GM21717 (cell line): ENCODE data around the gene KLHDC1.
A peak's percentile ranks its signal among the peaks of the same experiment; 100 is the strongest.
"Not testable (repeated sequence)": the region's sequence is repeated elsewhere in the genome, so short reads cannot be mapped to it uniquely, and the experiment has no call there.

Source experiments
- ATAC-seq: cut with Tn5 transposase; IDR thresholded peaks from one replicate; pipeline ENCODE4 v1.9.1; 2021; ENCODE audit warnings: mild to moderate bottlenecking, moderate library complexity; ENCODE audit not compliant: unreplicated experiment

The KLHDC1 gene, protein sequence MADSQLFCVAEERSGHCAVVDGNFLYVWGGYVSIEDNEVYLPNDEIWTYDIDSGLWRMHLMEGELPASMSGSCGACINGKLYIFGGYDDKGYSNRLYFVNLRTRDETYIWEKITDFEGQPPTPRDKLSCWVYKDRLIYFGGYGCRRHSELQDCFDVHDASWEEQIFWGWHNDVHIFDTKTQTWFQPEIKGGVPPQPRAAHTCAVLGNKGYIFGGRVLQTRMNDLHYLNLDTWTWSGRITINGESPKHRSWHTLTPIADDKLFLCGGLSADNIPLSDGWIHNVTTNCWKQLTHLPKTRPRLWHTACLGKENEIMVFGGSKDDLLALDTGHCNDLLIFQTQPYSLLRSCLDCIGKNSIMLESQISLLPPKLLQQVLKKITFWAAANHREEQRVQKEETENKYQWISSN

DNA sequence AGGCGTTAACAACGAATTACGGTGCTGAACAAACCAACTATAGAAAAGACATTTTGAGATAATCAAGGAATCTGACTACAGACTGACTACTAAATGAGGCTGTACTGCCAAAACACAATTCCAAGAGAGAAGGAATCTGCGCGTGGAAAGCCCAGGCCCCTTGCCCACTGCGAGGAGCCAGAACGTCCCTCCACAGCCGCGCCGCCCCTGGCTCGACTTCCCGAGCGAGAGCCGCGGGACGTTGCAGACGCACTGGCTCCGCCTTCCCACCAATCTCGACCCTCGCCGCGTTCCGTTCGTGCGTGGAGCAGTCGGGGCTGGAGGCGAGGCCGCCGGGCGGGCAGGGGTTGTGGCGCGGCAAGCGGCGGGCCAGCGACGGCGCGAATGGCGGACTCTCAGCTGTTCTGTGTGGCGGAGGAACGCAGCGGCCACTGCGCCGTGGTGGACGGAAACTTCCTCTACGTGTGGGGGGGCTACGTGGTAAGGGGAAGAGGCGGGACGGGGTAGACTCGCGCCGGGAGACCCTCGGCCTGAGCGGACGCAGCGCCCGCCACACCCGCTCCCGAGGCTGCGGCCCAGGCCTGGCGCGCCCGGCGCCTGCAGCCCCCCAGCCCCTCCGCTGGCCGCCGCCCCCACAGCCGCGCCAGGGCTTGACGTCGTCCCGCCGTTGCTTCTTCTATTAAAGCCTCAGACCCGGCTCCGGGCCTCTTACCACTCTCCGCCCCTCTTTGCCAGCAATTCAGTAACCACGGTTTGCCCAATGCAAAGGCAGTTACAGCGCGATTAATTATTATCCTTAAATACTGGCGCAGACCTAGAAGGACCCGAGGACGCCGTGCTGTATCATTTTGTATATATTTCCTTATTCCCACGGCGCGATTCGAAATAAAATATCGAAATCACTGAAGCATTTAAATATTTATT is at the start of gene KLHDC1:
KLHDC1 (plus strand) TSS at position 310 of the 924 bp plus-strand sequence; CDS start at position 385, 75 bp downstream.
- ATAC-seq: peak; percentile 56

DNA sequence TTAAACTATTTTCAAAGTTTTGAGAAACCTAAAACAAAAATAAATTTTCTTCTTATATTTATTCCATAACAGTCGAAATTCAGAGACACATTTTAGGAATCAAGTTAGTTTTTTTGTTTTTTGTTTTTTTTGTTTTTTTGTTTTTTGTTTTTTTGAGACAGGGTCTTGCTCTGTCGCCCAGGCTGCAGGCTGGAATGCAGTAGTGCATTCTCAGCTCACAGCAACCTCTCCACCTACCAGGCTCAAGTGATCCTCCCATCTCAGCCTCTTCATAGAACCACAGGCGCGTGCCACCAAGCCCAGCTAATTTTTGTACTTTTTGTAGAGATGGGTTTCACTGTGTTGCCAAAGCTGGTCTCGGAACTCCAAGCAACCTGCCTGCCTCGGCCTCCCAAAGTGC is 39.4 kb upstream of the KLHDC1 start:
- ATAC-seq: no peak

DNA sequence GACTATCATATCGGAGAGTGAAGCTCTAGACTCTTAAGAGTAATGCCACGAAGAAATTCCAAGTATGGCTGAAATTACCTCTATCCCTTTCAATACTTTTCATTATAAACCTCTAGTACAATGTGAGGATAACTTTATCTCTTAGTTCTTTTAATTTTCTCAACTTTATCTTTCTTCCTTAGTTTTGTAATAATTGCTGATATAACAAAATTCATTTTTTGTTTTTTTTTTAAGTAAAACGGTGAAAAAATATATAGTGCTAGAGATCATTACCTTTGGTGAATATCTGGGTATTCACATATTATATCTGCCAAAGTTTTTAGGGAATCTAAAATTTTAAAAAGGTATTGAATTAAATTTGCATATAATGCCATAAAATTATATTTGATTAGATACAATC is 38.4 kb upstream of the KLHDC1 start:
- no peak for ATAC-seq

DNA sequence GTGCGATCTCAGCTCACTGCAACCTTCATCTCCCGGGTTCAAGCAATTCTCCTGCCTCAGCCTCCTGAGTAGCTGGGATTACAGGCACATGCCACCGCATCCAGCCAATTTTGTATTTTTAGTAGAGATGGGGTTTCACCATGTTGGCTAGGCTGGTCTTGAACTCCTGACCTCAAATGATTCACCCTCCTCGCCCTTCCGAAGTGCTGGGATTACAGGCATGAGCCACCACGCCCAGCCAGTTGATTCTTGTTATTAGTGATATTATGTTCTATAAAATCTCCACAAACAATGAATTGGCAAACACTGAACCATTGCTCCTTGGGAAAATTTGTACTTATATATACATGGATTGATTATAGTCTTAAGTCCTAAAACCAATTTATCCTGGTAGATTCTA is 35.4 kb upstream of the KLHDC1 start:
- ATAC-seq: not testable (repeated sequence)

DNA sequence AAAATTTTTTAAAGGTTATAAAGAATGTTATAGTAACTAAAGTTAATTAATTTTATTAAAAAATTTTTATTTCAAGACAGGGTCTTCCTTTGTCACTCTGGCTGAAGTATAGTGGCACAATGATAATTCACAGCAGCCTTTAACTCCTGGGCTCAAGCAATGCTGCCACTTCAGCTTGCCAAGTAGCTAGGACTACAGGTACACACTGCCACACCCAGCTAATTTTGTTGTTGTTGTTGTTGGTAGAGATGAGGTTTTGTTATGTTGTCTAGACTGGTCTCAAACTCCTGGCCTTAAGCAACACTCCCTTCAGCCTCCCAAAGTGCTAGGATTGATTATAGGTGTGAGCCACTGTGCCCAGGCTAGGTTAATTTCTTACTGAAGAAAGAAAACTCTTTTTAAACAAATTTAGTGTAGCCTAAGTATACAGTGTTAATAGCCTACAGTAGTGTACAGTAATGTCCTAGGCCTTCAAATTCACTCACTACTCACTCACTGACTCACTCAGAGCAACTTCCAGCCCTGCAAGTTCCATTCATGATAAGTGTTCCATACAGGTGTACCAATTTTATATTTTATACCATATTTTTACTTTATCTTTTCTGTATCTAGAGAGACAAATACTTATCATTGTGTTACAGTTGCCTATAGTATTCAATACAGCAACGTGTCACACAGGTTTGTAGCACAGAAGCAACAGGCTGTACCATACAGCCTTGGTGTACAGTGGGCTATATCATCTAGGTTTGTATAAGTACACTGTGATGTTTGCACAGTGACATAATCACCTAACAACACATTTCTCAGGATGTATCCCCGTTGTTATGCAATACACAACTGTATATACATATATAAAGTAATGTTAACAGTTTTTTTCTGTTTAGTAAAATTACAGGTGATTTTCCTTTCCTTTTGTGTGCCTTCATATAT is 33.1 kb upstream of the KLHDC1 start:
- no peak for ATAC-seq

DNA sequence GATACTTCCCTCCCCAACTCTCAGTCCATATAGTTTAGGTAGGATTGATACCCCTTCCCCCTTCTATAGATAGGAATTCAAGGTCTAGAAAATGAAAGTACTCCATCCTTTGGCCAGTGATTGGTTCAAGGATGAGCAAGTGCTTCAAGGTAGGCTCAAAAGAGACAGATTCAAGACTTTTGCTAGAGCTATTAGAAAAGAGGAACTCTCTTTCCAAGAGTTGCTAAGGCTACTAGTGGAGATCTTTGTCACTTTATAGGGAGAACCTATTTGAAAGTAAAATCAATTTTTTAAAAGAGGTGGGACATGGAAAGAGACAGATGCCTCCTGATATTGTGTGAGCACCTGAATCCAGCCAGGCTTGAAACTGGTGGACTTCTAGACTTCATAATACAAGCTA is 22.4 kb upstream of the KLHDC1 start:
- no peak for ATAC-seq

DNA sequence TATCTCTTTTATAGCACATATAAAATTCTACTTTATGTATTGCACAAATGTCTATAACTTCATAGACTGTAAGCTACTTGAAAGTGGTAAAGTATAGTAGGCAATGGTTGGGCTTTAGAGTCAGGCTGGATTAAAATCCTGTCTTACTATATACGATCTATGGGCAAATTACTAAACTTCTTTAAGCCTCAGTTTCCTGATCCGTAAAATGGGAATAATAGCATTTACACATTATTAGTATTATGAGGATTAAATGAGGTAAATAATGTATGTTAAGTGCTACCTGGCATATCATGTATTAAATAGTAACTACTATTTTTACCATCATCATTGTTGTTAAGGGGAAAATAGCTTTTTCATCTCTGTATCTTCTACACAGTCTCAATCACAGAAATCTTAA is 19.3 kb upstream of the KLHDC1 start:
- ATAC-seq: no peak

DNA sequence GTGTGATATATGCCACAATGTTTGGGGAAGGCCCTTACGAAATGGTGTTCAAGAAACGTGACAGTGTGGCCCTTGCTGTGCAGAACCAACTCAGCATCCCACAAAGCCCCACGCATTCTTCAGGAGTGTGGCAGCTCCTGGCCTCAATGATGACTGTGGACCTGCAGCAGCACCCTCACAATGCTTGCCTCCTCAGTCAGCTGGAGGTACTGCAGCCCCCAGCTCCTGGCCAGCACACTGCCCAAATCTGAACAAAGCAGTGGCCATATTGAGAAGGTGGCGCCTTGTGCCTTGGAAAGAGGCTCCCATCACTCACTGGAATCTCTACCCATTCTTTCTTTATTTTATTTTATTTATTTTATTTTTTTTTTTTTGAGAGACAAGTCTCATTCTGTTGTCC is 15.3 kb upstream of the KLHDC1 start:
- ATAC-seq: no peak

DNA sequence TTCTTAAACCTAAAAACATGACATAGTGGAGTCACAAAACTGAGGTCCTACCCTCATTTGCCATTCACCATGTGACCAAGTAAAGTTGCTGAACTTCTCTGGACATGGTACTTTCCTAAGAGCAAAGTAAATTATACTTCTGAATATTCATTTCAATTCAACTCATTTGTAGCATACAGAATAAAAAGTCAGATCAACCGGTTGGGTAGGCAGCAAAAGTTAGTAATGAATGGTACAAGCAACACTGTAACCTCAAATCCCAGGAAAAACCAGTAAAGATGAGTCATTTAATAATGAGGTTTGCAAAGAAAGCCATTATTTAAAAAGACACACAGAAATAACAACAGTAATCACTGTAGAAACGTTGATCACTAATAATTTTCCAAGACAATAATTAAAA is 13.6 kb upstream of the KLHDC1 start:
- ATAC-seq: no peak

DNA sequence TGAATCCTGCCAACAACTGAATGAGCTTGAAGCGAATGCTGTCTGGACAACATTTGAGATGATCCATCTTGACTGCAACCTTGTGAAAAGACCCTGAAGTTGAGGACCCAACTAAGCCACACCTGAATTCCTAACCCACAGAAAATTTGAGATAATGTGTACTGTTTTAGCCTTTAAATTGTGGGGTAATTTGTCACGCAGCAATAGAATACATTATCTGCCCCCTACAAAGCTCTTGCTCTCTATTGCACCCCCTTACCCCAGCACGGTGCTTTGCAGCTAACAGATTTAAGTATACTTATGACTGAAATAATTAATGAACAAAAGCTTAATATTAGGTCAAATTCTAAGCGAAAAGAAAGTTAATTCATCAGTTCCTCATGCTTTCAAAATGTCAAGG is 6.5 kb upstream of the KLHDC1 start:
- no peak for ATAC-seq

DNA sequence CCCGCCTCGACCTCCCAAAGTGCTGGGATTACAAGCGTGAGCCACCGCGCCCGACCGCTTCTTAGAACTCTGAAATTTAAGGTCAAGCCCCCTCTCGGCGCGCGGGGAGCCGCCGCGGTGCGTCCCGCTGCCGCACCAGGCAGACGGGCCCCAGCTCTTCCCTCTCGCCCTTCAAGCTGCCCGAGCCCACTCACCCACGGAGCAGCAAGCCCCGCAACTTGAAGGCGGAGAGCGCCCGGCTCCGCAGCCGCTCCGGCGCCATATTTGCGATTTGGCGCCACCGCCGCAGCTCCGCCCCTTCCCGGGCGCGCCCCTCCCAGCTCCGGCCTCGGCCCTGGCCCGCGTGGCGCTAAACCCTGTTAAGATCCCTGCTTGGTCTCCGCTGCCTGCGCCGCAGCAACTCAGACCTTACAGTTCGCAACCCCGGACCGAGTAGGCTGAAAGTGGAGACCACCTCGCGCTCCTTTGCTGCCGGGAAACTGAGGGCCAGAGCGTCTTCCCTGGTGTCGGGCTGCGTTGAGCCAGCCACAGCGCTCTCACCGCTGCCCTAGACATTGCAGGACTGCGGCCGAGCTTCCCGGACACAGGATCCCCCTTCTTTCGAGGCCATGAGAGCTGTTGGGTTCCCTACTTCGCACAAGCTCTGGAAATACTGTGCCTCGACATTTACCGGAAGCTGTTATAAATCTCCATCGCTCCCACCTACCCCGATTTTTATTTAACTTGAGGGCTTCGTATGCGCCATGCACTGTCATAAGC is 4.8 kb upstream of the KLHDC1 start, which contains the start of gene POLE2:
POLE2 (minus strand) TSS at position 273 of the 759 bp plus-strand sequence; CDS start at position 262, 11 bp downstream.
- peak; percentile 89 for ATAC-seq

DNA sequence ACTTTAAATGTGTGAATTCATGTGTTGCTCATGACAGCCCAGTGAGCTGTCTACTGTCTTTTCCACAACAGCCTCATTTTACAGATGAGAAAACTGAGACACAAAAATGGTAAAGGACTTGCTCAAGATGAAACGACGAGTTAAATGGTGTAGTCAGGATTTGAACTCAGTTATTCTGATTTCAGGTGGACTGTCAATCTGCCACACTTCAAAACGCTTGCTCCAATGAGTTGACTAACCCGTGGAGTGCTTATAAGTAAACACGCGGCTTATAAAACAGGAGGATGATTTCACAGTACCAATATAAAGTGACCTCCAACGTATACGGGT is 4.3 kb upstream of the KLHDC1 start:
- no peak for ATAC-seq

DNA sequence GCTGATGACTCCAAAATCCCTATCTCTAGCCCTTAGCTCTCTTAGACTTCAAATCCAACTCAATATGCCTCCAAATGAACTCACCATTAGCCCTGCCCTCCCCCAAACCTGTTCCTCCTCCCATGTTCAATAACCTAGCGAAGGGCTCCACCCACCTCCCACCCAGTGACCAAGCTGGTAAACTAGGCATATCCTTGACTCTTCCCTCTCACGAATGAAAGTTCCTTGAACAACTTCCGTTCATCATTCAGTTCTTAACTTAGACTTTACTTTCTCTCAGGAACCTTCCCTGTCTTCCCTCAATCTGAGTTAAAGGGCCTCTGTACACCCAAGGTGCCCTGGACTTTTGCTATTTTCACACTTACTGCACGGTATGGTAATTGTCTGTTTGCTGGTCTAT is 1.9 kb upstream of the KLHDC1 start:
- ATAC-seq: no peak

DNA sequence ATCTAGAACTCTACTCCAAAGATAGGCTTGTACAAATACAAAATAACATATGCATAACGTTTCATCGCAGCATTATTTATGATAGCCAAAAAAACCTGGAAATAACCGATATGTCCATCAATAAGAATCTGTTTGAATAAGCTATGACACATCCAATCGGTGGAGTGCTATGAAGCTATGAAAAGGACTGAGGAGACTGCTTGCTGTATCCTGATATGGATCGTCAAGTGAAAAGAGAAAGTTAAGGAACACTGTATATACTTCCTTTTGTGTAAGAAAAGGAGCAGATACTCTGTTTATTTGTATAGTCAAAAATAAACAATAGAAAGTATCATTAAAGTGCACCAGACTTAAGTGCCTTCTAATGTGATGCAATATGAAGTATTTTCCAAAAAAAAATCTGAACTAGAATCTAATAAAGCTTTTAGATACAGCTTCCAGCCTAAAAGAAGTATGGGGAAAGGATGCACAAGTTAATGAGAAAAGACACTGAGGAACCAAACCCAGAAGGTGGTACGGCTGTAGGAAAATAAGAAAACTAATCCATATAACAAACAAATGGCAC is 645 bp upstream of the KLHDC1 start:
- ATAC-seq: no peak

DNA sequence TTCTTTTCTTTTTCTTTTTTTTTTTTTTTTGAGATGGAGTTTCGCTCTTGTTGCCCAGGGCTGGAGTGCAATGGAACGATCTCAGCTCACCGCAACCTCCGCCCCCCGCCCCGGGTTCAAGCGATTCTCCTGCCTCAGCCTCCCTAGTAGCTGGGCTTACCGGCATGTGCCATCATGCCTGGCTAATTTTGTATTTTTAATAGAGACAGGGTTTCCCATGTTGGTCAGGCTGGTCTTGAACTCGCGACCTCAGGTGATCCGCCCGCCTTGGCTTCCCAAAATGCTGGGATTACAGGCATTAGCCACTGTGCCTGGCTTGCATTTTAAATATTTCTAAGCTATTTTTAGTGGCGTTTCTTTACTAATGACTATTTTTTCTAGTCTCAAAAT is 810 bp downstream of the KLHDC1 start:
- not testable (repeated sequence) for ATAC-seq

DNA sequence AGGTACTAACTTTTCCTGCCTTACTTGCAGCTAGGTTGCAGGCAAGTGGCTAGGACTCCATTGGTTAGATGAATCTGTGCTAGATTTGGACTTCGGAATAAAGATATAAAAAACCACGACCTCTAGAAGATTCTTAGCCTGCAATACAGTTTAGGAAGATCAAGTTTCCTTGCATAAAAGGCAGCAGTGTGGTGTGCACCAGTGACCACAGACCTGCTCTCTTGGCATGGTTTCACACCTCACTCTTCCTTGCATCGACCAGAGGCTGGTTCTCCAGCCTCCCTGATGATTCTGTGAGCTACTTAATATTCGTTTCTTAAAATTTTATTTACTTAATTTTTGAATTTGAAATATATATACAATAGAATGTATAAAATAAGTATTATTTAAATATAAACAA is 9.8 kb downstream of the KLHDC1 start:
- no peak for ATAC-seq

DNA sequence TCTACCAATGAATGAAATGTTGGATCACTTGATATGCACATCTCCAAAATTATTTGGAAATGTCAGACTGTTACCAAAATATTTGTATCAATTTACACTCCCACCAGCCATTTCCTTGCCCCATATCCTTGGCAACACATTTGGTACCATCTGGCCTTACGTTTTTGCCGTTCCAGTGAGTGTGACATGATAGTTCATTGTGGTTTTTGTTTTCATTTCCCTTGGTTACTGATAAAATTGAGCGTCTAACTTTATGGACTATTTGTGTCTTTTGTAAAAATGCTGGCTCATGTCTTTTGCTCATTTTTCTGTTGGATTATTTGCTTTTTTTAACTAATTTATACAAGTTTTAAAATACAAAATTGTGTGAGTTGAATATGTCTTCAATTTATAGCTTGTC is 11.0 kb downstream of the KLHDC1 start:
- ATAC-seq: no peak

DNA sequence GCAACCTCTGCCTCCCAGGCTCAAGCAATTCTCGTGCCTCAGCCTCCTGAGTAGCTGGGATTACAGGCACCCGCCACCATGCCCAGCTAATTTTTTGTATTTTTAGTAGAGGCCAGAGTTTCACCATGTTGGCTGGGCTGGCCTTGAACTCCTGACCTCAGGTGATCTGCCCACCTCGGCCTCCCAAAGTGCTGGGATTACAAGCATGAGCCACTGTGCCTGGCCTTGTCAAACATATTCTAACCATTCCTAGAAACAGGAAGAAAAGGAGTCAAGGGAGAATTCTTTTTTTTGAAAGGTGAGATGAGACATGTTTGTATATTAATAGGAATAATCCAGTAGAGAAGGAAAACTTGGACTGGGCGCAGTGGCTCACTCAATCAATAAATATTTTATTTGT is 11.6 kb downstream of the KLHDC1 start:
- ATAC-seq: not testable (repeated sequence)

DNA sequence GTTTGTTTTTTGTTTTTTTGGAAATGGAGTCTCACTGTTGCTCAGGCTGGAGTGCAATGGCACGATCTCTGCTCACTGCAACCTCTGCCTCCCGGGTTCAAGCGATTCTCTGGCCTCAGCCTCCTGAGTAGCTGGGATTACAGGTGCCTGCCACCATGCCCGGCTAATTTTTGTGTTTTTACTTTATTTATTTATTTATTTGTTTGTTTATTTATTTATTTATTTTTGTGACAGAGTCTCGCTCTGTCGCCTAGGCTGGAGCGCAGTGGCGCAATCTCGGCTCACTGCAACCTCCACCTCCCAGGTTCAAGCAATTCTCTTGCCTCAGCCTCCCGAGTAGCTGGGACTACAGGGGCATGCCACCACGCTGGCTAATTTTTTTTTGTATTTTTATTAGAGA is 18.1 kb downstream of the KLHDC1 start:
- ATAC-seq: not testable (repeated sequence)

DNA sequence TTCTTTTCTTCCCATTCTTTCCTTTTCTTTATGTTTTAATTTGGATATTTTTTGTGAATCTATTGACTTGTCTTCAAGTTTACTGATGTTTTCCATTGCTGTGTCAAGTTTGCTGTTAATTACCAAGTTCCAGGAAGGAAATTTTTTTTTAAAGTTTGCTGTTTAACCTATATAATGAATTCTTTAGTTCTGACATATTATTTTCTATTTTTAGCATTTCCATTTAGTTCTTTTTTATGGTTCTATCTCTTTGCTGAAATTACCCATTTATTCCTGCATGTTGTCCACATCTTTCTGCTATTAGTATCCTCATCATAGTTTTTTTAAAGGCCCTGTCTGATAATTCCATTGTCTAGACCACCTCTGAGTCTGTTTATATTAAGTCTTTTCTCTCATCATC is 27.8 kb downstream of the KLHDC1 start:
- ATAC-seq: no peak
